ENCODE data around the gene OVCH1.
A peak's percentile ranks its signal among the peaks of the same experiment; 100 is the strongest.
"Not testable (repeated sequence)": the region's sequence is repeated elsewhere in the genome, so short reads cannot be mapped to it uniquely, and the experiment has no call there.

Gene OVCH1

DNA sequence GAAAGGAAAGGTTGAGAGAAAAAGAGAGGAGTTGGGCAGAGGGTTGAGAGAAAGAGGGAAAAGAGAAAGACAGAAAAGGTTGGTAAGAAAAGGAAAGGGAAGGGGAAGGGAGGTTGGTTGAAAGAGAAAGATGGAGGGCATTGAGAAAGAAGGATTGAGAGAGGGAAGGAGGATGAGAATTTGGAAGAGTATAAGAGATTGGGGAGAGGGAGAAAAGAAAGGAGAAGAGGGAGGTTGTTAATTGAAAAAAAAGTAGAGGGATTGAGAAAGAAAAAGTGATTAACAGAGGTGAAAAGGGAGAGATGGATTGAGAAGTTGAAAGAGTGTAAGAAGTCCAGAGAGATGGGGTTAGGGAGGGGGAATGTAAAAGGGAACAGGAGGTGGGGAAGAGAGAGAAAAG lies 95.0 kb downstream of the OVCH1 start:
- DNase-seq: no peak

GRCh38 chr12:29398495-29398894 lies 99.0 kb downstream of the OVCH1 start:
- DNase-seq: no peak

GRCh38 chr12:29396774-29397173 lies 100.7 kb downstream of the OVCH1 start:
- DNase-seq: no peak

- no peak for DNase-seq
These were observed 102.1 kb downstream of the OVCH1 start for GRCh38 chr12:29395356-29395755.

- DNase-seq: peak; percentile 64
These were observed 107.1 kb downstream of the OVCH1 start for GRCh38 chr12:29390419-29390818.

- DNase-seq: peak; percentile 20
These were observed 108.1 kb downstream of the OVCH1 start for GRCh38 chr12:29389295-29389919.

GRCh38 chr12:29386084-29386680 lies 111.3 kb downstream of the OVCH1 start:
- DNase-seq: not testable (repeated sequence)

- DNase-seq: not testable (repeated sequence)
These were observed 112.3 kb downstream of the OVCH1 start for GRCh38 chr12:29385194-29385593.

GRCh38 chr12:29382251-29382650 lies 115.2 kb downstream of the OVCH1 start:
- DNase-seq: no peak

GRCh38 chr12:29380536-29381523 lies 116.7 kb downstream of the OVCH1 start, which contains the start of gene ERGIC2:
TSS of gene ERGIC2 (minus strand) at chr12:29381172. CDS start at chr12:29371633, 9,539 bp downstream.
- DNase-seq: peak; percentile 97

Data from CD4-positive, alpha-beta T cell treated with Interleukin-12 subunit alpha and Interleukin-12 subunit beta, for 1 hour (primary cell).